ENCODE results near the gene SCYGR6. TPM values are rescaled to one million over a fixed set of nuclear protein-coding genes. Genes with fewer than 3 reads are reported as not detected.

Gene SCYGR6
- total RNA-seq, 1 donor from 2014 or later = not detected

Small RNAs within 50 kb of the gene (small RNA-seq; reads per million reads assigned to genes)
- not detected for gene RNA5SP121

Other genes with a start within 250 kb of the SCYGR6 start
- not detected for gene SCYGR2, start 125.9 kb downstream of the SCYGR6 start, total RNA-seq
- not detected for gene SCYGR3, start 109.9 kb downstream of the SCYGR6 start, total RNA-seq
- not detected for gene SCYGR4, start 107.3 kb downstream of the SCYGR6 start, total RNA-seq
- not detected for gene SCYGR5, start 58.0 kb downstream of the SCYGR6 start, total RNA-seq
- 7.4 TPM for gene SLC19A3, start 6.7 kb downstream of the SCYGR6 start, total RNA-seq
- gene SCYGR7, start 3.6 kb upstream of the SCYGR6 start, total RNA-seq = not detected
- gene SCYGR8, start 21.1 kb upstream of the SCYGR6 start, total RNA-seq = not detected
- gene CCL20, start 89.1 kb upstream of the SCYGR6 start, total RNA-seq = not detected
- not detected for gene DAW1, start 146.9 kb upstream of the SCYGR6 start, total RNA-seq